Stomach smooth muscle (tissue), 2 donors: ENCODE measurements around the gene PDCD11.
A peak's percentile ranks its signal among the peaks of the same experiment; 100 is the strongest.
"Not testable (repeated sequence)": the region's sequence is repeated elsewhere in the genome, so short reads cannot be mapped to it uniquely, and the experiment has no call there.

Experiments
- H3K27ac ChIP-seq: one replicate; pipeline ENCODE4 v1.7.0; 2013; ENCODE audit warnings: mild to moderate bottlenecking, low read length, inconsistent platforms
- H3K27me3 ChIP-seq, 2 donors: one replicate each; pipeline ENCODE4 v1.7.0; 2013; ENCODE audit warnings: low read length in 2 of 2; ENCODE audit not compliant: insufficient read depth in 2 of 2, control insufficient read depth in 1 of 2
- H3K36me3 ChIP-seq, 2 donors: one replicate each; pipeline ENCODE4 v1.7.0; 2013; ENCODE audit warnings: low read length in 2 of 2; ENCODE audit not compliant: control insufficient read depth in 2 of 2, insufficient read depth in 2 of 2
- H3K4me1 ChIP-seq: one replicate; pipeline ENCODE4 v1.7.0; 2013; ENCODE audit warnings: low read length; ENCODE audit not compliant: control insufficient read depth, insufficient read depth
- H3K4me3 ChIP-seq, 2 donors: one replicate each; pipeline ENCODE4 v1.7.0; 2013; ENCODE audit warnings: low read length in 2 of 2
- H3K9ac ChIP-seq, 2 donors: one replicate each; pipeline ENCODE4 v1.7.0; 2013; ENCODE audit warnings: low read length in 2 of 2, mild to moderate bottlenecking in 1 of 2
- H3K9me3 ChIP-seq, 2 donors: one replicate each; pipeline ENCODE4 v1.7.0; 2013; ENCODE audit warnings: low read length in 2 of 2; ENCODE audit not compliant: control insufficient read depth in 2 of 2
- donor health status: healthy.
- donor health status: Pancreatic carcinoma.

PDCD11 gene

DNA sequence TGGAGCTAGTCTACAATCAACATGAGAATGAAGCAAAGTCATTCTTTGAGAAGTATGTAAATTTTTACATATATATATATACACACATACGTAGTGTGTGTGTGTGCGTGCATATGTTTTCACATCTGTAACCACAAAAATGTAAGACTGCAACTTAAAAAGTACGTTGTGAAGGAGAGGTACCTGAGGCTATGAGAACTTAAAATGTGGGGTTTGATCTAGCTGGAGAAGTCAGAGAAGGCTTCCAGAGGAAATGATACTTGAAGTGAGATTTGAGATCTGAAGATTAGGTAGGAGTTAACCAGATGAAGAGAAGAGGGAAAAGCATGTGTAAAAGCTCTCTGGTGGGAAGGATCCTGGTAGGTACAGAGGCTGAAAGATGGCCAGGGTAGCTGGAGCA, 22.9 kb upstream of the PDCD11 start:
- H3K27me3 ChIP-seq = no peaks in the 10 kb centered on the region
- H3K9me3 ChIP-seq = no peaks in the 10 kb centered on the region
- H3K36me3 ChIP-seq = peaks cover 6 to 16% of the 10 kb centered on the region in 2 donors
- no peak overlapping the region for H3K9ac ChIP-seq
- H3K4me3 ChIP-seq = no peak overlapping the region
- H3K4me1 ChIP-seq = peaks cover 7% of the 10 kb centered on the region
- H3K27ac ChIP-seq = no peak overlapping the region

- H3K27ac ChIP-seq = no peak overlapping the region
- no peaks in the 10 kb centered on the region for H3K9me3 ChIP-seq
- H3K36me3 ChIP-seq = peaks cover 6 to 16% of the 10 kb centered on the region in 2 donors
These were observed 22.2 kb upstream of the PDCD11 start for GRCh38 chr10:103374263-103374662.

GRCh38 chr10:103382769-103383168, 13.7 kb upstream of the PDCD11 start:
- H3K27ac ChIP-seq = no peak overlapping the region
- no peak overlapping the region for H3K9ac ChIP-seq
- H3K4me3 ChIP-seq = no peak overlapping the region
- no peaks in the 10 kb centered on the region for H3K4me1 ChIP-seq
- H3K36me3 ChIP-seq = peaks cover 13 to 20% of the 10 kb centered on the region in 2 donors
- H3K9me3 ChIP-seq = no peaks in the 10 kb centered on the region
- no peaks in the 10 kb centered on the region for H3K27me3 ChIP-seq

More at GRCh38 chr10:103374263-103374662, 22.2 kb upstream of the PDCD11 start:
- H3K27me3 ChIP-seq = no peaks in the 10 kb centered on the region
- H3K9ac ChIP-seq = no peak overlapping the region
- peaks cover 5% of the 10 kb centered on the region for H3K4me1 ChIP-seq
- H3K4me3 ChIP-seq = no peak overlapping the region

- H3K27ac ChIP-seq = no peak overlapping the region
- H3K9ac ChIP-seq = no peak overlapping the region
- peaks cover 16 to 20% of the 10 kb centered on the region in 2 donors for H3K36me3 ChIP-seq
- peaks cover 20% of the 10 kb centered on the region for H3K4me1 ChIP-seq
- no peaks in the 10 kb centered on the region for H3K9me3 ChIP-seq
- peak overlapping the region in 1 of 2 donors; percentile 22 for H3K4me3 ChIP-seq
- H3K27me3 ChIP-seq = no peaks in the 10 kb centered on the region
These were observed 2.2 kb upstream of the PDCD11 start for GRCh38 chr10:103394180-103394579.

DNA sequence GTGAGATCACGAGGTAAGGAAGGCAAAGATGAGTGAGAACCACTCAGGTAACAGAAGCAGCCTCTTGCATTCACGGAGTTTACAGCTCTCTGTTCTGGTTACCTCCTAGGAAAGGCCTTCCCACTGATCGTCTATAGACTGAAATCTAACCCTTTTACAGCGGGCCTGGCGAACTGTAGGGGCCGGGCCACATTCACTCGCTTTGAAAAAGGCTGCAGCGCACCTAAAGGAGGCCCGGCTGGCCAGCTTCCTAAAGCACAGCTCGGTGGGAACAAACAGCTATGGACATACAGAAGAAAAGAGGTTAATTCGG, 716 bp upstream of the PDCD11 start:
- H3K4me1 ChIP-seq = peaks cover 20% of the 10 kb centered on the region
- no peaks in the 10 kb centered on the region for H3K27me3 ChIP-seq
- peak overlapping the region; percentile 89 for H3K27ac ChIP-seq

GRCh38 chr10:103396789-103397087, 312 bp downstream of the PDCD11 start:
- Histone ChIP-seq H3K36me3 (peaks cover 21 to 23% of the 10 kb centered on the region in 2 donors), H3K9me3 (no peaks in the 10 kb centered on the region), H3K27ac (peak overlapping the region; percentile 89), H3K27me3 (no peaks in the 10 kb centered on the region), H3K9ac (peak overlapping the region; percentile 81 to 90), H3K4me3 (peak overlapping the region; percentile 84 to 97), H3K4me1 (peaks cover 20% of the 10 kb centered on the region)

More for the DNA sequence above, 716 bp upstream of the PDCD11 start:
- Histone ChIP-seq H3K4me3 (peak overlapping the region; percentile 53 to 97), H3K9ac (peak overlapping the region; percentile 86 to 95), H3K9me3 (no peaks in the 10 kb centered on the region), H3K36me3 (peaks cover 23% of the 10 kb centered on the region in 2 donors)

- Histone ChIP-seq H3K4me3 (peak overlapping the region; percentile 84 to 97), H3K4me1 (peaks cover 20% of the 10 kb centered on the region), H3K27me3 (no peaks in the 10 kb centered on the region), H3K36me3 (peaks cover 21 to 23% of the 10 kb centered on the region in 2 donors), H3K9ac (peak overlapping the region; percentile 81 to 90), H3K9me3 (no peaks in the 10 kb centered on the region), H3K27ac (no peak overlapping the region)
These were observed 882 bp downstream of the PDCD11 start for GRCh38 chr10:103397191-103397825.

DNA sequence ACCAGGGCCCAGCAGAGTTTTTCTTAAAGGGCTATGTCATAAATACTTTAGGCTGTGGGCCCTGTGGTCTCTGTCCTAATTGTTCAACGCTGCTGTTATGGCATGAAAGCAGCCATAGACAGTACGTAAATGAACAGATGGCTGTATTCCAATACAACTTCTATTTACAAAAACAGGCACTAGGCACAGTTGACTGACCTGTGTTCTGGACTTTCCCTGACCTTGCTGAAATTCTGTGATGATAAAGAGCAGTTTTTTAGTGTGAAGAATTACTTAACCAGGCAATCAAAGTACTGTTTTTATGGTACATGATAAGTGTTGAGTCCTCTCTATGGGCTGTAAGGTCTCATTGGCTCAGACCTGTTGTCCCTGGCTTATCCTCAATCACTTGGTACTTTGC, 17.1 kb downstream of the PDCD11 start:
- Histone ChIP-seq H3K36me3 (peaks cover 68 to 69% of the 10 kb centered on the region in 2 donors), H3K27ac (no peak overlapping the region), H3K9ac (no peak overlapping the region), H3K4me3 (no peak overlapping the region), H3K9me3 (no peaks in the 10 kb centered on the region), H3K4me1 (no peaks in the 10 kb centered on the region), H3K27me3 (no peaks in the 10 kb centered on the region)

- Histone ChIP-seq H3K27me3 (no peaks in the 10 kb centered on the region), H3K27ac (no peak overlapping the region), H3K9me3 (no peaks in the 10 kb centered on the region), H3K4me3 (no peak overlapping the region), H3K4me1 (no peaks in the 10 kb centered on the region), H3K36me3 (peaks cover 78 to 79% of the 10 kb centered on the region in 2 donors), H3K9ac (no peak overlapping the region)
These were observed 19.2 kb downstream of the PDCD11 start for GRCh38 chr10:103415581-103415980.

- Histone ChIP-seq H3K4me1 (no peaks in the 10 kb centered on the region), H3K4me3 (no peak overlapping the region), H3K27me3 (no peaks in the 10 kb centered on the region), H3K9me3 (no peaks in the 10 kb centered on the region), H3K27ac (no peak overlapping the region), H3K36me3 (peaks cover 79 to 83% of the 10 kb centered on the region in 2 donors), H3K9ac (no peak overlapping the region)
These were observed 20.2 kb downstream of the PDCD11 start for GRCh38 chr10:103416436-103417147.

GRCh38 chr10:103417148-103417469, 20.7 kb downstream of the PDCD11 start:
- not testable (repeated sequence) for H3K4me1 ChIP-seq, H3K9ac ChIP-seq, H3K4me3 ChIP-seq, H3K27ac ChIP-seq, H3K9me3 ChIP-seq, H3K27me3 ChIP-seq
- H3K36me3 ChIP-seq = peaks cover 78 to 81% of the 10 kb centered on the region in 2 donors
